ENCODE data around the gene BTBD6. TPM values are rescaled to one million over a fixed set of nuclear protein-coding genes. Genes with fewer than 3 reads are reported as not detected.

Gene BTBD6
- total RNA-seq, 2 donors from 2014 or later = 13.0 to 22.4 TPM

GRCh38 chr14:105247026-105247425, 1.3 kb upstream of the BTBD6 start:
- TF ChIP-seq CTCF (IDR thresholded peaks at IDR 0.05) (no peak), POLR2A (IDR thresholded peaks at IDR 0.05) (no peak)
- peaks cover 7% of the 10 kb centered on the region for H3K4me1 ChIP-seq
- WGBS, 2 donors = 88 to 92% methylated on average over 16 of the region's 16 CpGs
- H3K4me3 ChIP-seq = no peak overlapping the region
- no peak for ATAC-seq
- no peaks in the 10 kb centered on the region for H3K27me3 ChIP-seq
- no peak for DNase-seq
- H3K9me3 ChIP-seq = no peaks in the 10 kb centered on the region
- intact Hi-C loops (cut with DNase I) = no loop called here
- no peaks in the 10 kb centered on the region for H3K36me3 ChIP-seq (replicated peaks in 1 of 2; ENCODE audit: insufficient read depth in 1 of 2, low read depth in 2 of 2)
- H3K27ac ChIP-seq = no peak overlapping the region

GRCh38 chr14:105247715-105248367, 492 bp upstream of the BTBD6 start:
- Histone ChIP-seq H3K36me3 (replicated peaks in 1 of 2; ENCODE audit: insufficient read depth in 1 of 2, low read depth in 2 of 2) (no peaks in the 10 kb centered on the region), H3K27me3 (no peaks in the 10 kb centered on the region), H3K4me1 (peaks cover 7% of the 10 kb centered on the region), H3K9me3 (no peaks in the 10 kb centered on the region), H3K27ac (peak overlapping the region; percentile 25 to 84 (median 59)), H3K4me3 (no peak overlapping the region)
- WGBS, 2 donors = 75 to 79% methylated on average over 15 to 41 of the region's 42 CpGs
- ATAC-seq = peak; percentile 12
- intact Hi-C loops (cut with DNase I) = no loop called here
- no peak for DNase-seq
- TF ChIP-seq CTCF (IDR thresholded peaks at IDR 0.05) (no peak), POLR2A (IDR thresholded peaks at IDR 0.05) (peak in 2 of 3 donors; percentile 18 to 37)

GRCh38 chr14:105249182-105250007, 1.1 kb downstream of the BTBD6 start:
- Histone ChIP-seq H3K27ac (peak overlapping the region; percentile 24 to 84 (median 78)), H3K4me1 (peaks cover 7% of the 10 kb centered on the region), H3K4me3 (no peak overlapping the region), H3K27me3 (no peaks in the 10 kb centered on the region), H3K9me3 (no peaks in the 10 kb centered on the region), H3K36me3 (replicated peaks in 1 of 2; ENCODE audit: insufficient read depth in 1 of 2, low read depth in 2 of 2) (no peaks in the 10 kb centered on the region)
- DNase-seq (no peak), ATAC-seq (peak; percentile 3)
- TF ChIP-seq POLR2A (IDR thresholded peaks at IDR 0.05) = no peak
- TF ChIP-seq CTCF (IDR thresholded peaks at IDR 0.05) = no peak
- intact Hi-C loops (cut with DNase I) = no loop called here
- 79 to 83% methylated on average over 20 to 50 of the region's 62 CpGs for WGBS, 2 donors

- peaks cover 7% of the 10 kb centered on the region for H3K4me1 ChIP-seq
- no peaks in the 10 kb centered on the region for H3K36me3 ChIP-seq (replicated peaks in 1 of 2; ENCODE audit: insufficient read depth in 1 of 2, low read depth in 2 of 2)
- WGBS, 2 donors = 93% methylated on average over 3 to 15 of the region's 16 CpGs
- H3K27me3 ChIP-seq = no peaks in the 10 kb centered on the region
- peak overlapping the region in 1 of 4 donors; percentile 84 for H3K27ac ChIP-seq
- no peak for TF ChIP-seq POLR2A (IDR thresholded peaks at IDR 0.05)
- TF ChIP-seq CTCF (IDR thresholded peaks at IDR 0.05) = no peak
- intact Hi-C loops (cut with DNase I) = no loop called here
- DNase-seq (no peak), ATAC-seq (no peak)
- H3K9me3 ChIP-seq = no peaks in the 10 kb centered on the region
- H3K4me3 ChIP-seq = no peak overlapping the region
Measured at GRCh38 chr14:105250008-105250366, 1.7 kb downstream of the BTBD6 start.
